Thoracic aorta (tissue), 2 donors: Measurements from ENCODE around the gene PEAK1. TPM values are rescaled to one million over a fixed set of nuclear protein-coding genes. Genes with fewer than 3 reads are reported as not detected.

Experiments
- ATAC-seq: fragments of 150-250 bp; one replicate; pipeline ENCODE4 v1.8.0; 2017; ENCODE audit warnings: low read depth; ENCODE audit not compliant: insufficient number of reproducible peaks, low FRiP score
- DNase-seq: peaks from one replicate; pipeline ENCODE4 v3.0.0-alpha.2; 2020; ENCODE audit warnings: low spot score
- H3K27ac ChIP-seq, 2 donors: fragments of 200-600 bp; sonication (generic); 1 replicate in 1 of 2; 2 replicates in 1 of 2; pipeline ENCODE4 v1.5.1; 2016; ENCODE audit warnings: mild to moderate bottlenecking in 2 of 2, moderate library complexity in 2 of 2
- H3K27me3 ChIP-seq: fragments of 200-600 bp; sonication (generic); replicated peaks from 2 replicates; pipeline ENCODE4 v1.6.0; 2016; ENCODE audit warnings: mild to moderate bottlenecking; ENCODE audit not compliant: insufficient read depth
- H3K36me3 ChIP-seq: fragments of 200-600 bp; sonication (generic); one replicate; pipeline ENCODE4 v1.5.1; 2016
- H3K4me1 ChIP-seq, 2 donors: fragments of 200-600 bp; sonication (generic); 1 replicate in 1 of 2; 2 replicates in 1 of 2; pipeline versions ENCODE4 v1.5.1 to v1.6.0; 2016; ENCODE audit warnings: low read depth in 2 of 2, mild to moderate bottlenecking in 1 of 2; ENCODE audit not compliant: control insufficient read depth in 1 of 2
- H3K4me3 ChIP-seq: fragments of 200-600 bp; sonication (generic); 2 replicates; pipeline ENCODE4 v1.5.1; 2016; ENCODE audit warnings: mild to moderate bottlenecking
- H3K9me3 ChIP-seq: fragments of 200-600 bp; sonication (generic); 2 replicates; pipeline ENCODE4 v1.5.1; 2016
- CTCF ChIP-seq: fragments of 200-600 bp; sonication (generic); IDR thresholded peaks from one replicate; pipeline ENCODE4 v1.5.1; 2019; ENCODE audit warnings: antibody characterized with exemption
- total RNA-seq, 2 donors: library from RNA; depleted of rRNA; stranded (reverse); fragments of >200 nt; gene quantifications; one replicate each; pipeline versions ENCODE4 v1.1.0 to v1.2.3, GENCODE V29; 2016

Gene PEAK1
- total RNA-seq, 2 donors from 2014 or later: 94.2 to 95.9 TPM

- TF ChIP-seq CTCF: no peak
- peaks cover 13% of the 10 kb centered on the region for H3K36me3 ChIP-seq
- no peak for ATAC-seq
- DNase-seq: no peak
- no peaks in the 10 kb centered on the region for H3K27me3 ChIP-seq
- H3K9me3 ChIP-seq: no peaks in the 10 kb centered on the region
- H3K4me3 ChIP-seq: no peak overlapping the region
- no peak overlapping the region for H3K27ac ChIP-seq
- H3K4me1 ChIP-seq: peaks cover 20 to 41% of the 10 kb centered on the region in 2 donors
These were observed 39.1 kb upstream of the PEAK1 start for GRCh38 chr15:77459031-77459430.

DNA sequence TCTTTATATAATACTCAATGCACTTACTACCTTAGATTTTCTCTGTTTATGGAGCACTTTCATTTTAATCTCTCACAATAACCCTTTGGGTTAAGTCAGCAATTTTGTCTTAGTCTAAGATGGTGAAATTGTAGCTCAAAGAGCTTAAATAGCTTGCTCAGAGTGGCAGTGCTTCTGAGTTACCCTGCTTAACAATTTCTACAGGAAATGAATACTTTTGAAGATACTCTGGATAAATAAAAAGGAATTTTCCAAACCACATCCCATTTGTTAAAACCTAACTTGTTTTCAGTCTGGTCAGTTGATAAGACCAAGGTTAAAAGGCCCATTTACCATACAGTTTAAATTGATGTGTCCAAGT lies 38.0 kb upstream of the PEAK1 start:
- H3K4me1 ChIP-seq: peaks cover 20 to 41% of the 10 kb centered on the region in 2 donors
- ATAC-seq (no peak), DNase-seq (no peak)
- no peak for TF ChIP-seq CTCF
- H3K27ac ChIP-seq: no peak overlapping the region
- H3K36me3 ChIP-seq: peaks cover 11% of the 10 kb centered on the region
- no peak overlapping the region for H3K4me3 ChIP-seq
- no peaks in the 10 kb centered on the region for H3K27me3 ChIP-seq
- H3K9me3 ChIP-seq: no peaks in the 10 kb centered on the region

- H3K27me3 ChIP-seq: no peaks in the 10 kb centered on the region
- peaks cover 11% of the 10 kb centered on the region for H3K36me3 ChIP-seq
- H3K4me1 ChIP-seq: peaks cover 20 to 41% of the 10 kb centered on the region in 2 donors
- DNase-seq (no peak), ATAC-seq (no peak)
- H3K27ac ChIP-seq: no peak overlapping the region
- no peaks in the 10 kb centered on the region for H3K9me3 ChIP-seq
- H3K4me3 ChIP-seq: no peak overlapping the region
- TF ChIP-seq CTCF: no peak
These were observed 37.4 kb upstream of the PEAK1 start for GRCh38 chr15:77457191-77457904.

GRCh38 chr15:77456746-77457145 lies 36.8 kb upstream of the PEAK1 start:
- H3K9me3 ChIP-seq: no peaks in the 10 kb centered on the region
- H3K4me1 ChIP-seq: peaks cover 20 to 41% of the 10 kb centered on the region in 2 donors
- ATAC-seq: no peak
- TF ChIP-seq CTCF: no peak
- peaks cover 11% of the 10 kb centered on the region for H3K36me3 ChIP-seq
- no peak overlapping the region for H3K4me3 ChIP-seq
- H3K27ac ChIP-seq: no peak overlapping the region
- no peaks in the 10 kb centered on the region for H3K27me3 ChIP-seq
- DNase-seq: no peak

- no peaks in the 10 kb centered on the region for H3K9me3 ChIP-seq
- no peak overlapping the region for H3K4me3 ChIP-seq
- TF ChIP-seq CTCF: no peak
- ATAC-seq (peak; percentile 60), DNase-seq (no peak)
- H3K36me3 ChIP-seq: peaks cover 11% of the 10 kb centered on the region
- H3K27ac ChIP-seq: peak overlapping the region; percentile 31 to 77
- H3K4me1 ChIP-seq: peaks cover 20 to 41% of the 10 kb centered on the region in 2 donors
- H3K27me3 ChIP-seq: no peaks in the 10 kb centered on the region
These were observed 35.9 kb upstream of the PEAK1 start for GRCh38 chr15:77455696-77456321.
